Right renal pelvis (tissue), 4 donors: ENCODE results near the gene TTC23L. TPM values are rescaled to one million over a fixed set of nuclear protein-coding genes. Genes with fewer than 3 reads are reported as not detected.
"Not testable (repeated sequence)": the region's sequence is repeated elsewhere in the genome, so short reads cannot be mapped to it uniquely, and the experiment has no call there.

Experiments used
- DNase-seq, 4 donors: peaks; one replicate each; pipeline ENCODE4 v3.0.0-alpha.2; 2013; ENCODE audit warnings: low read depth in 4 of 4, low spot score in 3 of 4, missing footprints in 1 of 4
- polyA plus RNA-seq, 4 donors: library from polyadenylated mRNA; unstranded; fragments of 120-200 nt; gene quantifications; one replicate each; pipeline ENCODE4 v1.2.1, GENCODE V29; 2013; ENCODE audit not compliant: insufficient read length in 4 of 4

Gene TTC23L, protein sequence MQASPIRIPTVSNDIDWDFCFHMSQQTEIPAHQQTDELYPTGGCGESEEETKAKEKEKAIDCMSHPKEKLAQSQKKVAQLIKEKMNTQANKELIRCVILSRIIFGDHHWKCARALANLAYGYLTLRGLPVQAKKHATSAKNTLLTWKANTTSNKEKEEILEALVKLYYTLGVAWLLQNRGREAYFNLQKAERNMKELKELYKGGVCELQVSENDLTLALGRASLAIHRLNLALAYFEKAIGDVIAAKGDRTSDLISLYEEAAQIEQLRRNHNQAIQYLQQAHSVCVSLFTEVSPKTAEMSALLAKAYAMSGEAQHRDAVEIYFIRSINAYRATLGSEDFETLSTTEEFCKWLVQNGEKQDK
- 1 to 10 TPM; 2.5 to 4.1 (median 3.3) TPM for polyA plus RNA-seq

DNA sequence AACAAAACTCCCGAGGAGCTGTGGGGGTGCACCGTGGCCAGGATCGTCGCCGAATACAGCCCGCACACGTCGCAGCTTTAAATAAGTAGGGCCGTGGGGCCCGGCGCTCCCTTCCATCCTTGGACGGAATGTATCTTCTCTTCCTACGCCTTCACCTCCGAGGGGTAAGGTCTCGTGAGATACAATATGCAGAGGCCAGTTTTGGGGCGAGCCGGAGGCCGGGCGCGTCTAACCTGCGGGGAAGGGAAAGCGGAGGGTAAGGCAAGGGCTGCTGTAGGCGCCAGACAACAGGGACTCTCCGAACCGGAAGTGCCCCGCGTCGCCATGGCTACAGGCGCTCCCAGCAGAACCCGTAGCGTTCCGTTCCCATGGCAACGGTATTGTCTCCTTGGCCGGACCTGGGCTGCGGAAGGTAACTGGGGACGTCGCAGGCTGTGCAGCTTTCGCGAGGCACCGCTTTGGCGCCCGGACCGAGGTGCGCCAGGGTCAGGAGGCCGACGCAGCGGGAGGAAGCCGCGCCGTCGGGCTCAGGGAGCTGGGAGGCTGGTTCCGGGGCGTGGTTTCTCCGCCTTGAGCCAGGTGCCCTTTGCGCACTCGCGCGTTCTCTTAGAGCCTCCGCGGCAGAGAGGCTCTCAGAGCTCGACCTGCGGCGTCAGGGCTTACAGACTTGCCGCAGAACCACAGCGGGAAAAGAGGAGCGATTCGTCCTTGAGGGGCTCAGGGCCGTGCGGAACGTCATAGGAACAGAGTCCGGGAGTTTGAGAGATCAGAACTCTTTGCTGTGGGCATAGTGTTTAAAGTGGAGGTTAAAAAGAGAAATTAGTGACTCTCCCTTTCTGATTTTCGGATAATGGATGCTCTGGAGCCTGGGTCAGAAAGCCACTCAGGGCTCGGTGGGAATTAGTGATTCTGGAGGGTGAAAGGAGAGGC, at the start of gene TTC23L:
Gene TTC23L, plus strand, starts transcription at position 380 of the 930 bp plus-strand sequence. CDS start 1,508 bp downstream, outside the sequence.
- peak; percentile 77 to 89 (median 82) for DNase-seq

GRCh38 chr5:34789639-34790038, 49.3 kb upstream of the TTC23L start:
- DNase-seq: no peak

- DNase-seq: no peak
These were observed 48.9 kb upstream of the TTC23L start for GRCh38 chr5:34790069-34790468.

- no peak for DNase-seq
These were observed 47.2 kb upstream of the TTC23L start for GRCh38 chr5:34791761-34792244.

- no peak for DNase-seq
These were observed 36.0 kb upstream of the TTC23L start for GRCh38 chr5:34802834-34803563.

DNA sequence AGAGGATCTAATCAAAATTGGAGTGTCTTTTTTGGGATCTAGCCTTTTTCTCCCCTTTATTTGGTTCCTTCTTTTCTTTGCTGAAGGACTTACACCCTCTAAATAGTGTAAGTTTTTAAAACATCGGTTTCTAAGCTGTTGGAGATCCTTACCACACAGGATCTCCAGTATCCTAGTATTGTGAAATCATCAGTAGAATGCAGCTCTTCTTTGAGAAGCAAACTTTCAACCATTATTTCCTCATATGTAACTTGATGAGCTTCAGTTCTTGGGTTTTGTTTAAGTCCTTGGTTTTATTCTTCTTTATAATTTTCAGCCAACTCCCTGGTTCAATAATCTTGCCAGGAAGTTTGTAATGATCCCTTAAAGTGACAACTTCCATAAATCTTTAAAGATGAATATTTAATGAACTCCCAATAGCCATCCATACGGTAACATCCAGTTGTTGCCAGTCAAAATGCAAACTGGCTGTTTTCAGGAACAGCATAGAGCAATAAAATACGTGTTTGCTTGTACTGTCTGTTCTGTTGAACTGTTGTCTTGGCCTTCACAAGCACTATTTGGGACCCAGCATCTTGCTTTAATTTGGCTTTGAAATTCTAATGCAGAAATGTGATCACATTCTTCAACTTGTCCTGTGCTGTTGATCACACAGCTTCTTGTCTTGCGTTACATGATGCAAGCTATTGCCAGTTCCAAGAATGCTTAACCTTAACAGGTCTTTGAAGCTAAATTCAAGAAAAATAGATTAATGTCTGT, 34.8 kb upstream of the TTC23L start:
- no peak for DNase-seq

DNA sequence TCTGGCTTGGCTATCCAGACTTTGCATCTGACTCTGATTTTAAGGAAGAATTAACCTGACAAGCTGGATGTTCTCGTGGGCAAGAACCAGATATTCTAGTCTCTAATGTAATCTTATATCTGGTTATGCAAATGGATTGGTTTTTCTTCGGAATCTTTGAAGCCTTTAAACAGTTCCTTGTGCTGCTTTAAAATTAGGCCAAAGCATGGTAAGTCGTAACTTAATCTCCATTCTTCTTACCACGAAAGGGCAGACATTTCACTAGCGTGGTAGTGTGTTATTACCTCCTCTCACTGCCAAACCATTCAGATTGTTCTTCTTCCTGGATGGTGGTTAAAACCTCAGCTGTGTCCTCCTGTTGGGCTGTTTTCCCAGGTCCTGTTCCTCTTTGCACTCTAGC, 34.1 kb upstream of the TTC23L start:
- no peak for DNase-seq

GRCh38 chr5:34806532-34806931, 32.4 kb upstream of the TTC23L start:
- DNase-seq: no peak

DNA sequence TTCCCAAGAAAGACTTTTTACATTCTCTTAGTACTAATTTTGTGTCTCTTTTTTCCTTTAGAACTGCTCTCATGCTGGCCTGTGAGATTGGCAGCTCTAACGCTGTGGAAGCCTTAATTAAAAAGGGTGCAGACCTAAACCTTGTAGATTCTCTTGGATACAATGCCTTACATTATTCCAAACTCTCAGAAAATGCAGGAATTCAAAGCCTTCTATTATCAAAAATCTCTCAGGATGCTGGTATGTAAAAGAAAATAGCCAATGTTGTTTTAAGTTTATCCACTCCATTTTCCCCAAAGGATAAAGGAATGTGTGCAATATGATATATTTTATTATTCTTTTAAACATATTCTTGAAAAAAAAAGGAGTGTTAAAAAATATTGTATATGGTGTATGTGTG, 27.3 kb upstream of the TTC23L start:
- DNase-seq: no peak

GRCh38 chr5:34813509-34813908, 25.5 kb upstream of the TTC23L start:
- DNase-seq: no peak

DNA sequence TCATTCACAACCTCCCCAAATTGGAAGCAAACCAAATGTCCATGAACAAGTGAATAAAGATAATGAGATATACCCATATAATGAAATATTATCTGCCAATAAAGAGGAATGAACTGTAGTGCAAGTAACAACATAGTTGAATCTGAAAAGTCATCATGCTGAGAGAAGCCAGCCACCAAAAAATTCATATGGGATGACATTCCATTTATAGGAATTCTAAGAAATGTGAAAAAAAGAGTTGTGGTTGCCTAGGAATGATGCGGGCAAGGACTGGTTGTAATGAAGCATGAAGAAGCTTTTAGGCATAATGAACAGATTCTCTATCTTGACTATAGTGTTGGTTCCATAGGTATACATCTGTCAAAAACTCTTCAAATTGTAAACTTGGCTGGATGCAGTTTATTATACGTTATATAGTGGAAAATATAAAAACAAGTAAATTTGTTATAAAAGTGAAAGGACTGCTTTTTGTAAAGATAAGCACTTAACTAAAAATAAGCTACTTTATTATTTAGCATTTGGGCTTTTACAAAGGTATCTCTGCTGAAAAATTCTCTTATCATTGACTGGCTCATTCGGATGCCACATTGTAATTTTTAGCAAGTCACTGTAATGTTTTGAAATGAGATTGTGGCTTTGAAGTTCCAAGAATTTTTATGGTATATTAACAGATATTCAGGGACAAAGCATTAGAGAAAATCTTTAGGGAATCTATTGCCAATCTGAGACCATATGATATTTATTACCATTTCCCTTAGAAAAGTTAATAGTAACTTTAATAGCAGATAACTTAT, 21.2 kb upstream of the TTC23L start:
- DNase-seq: no peak

- no peak for DNase-seq
These were observed 20.2 kb upstream of the TTC23L start for GRCh38 chr5:34818717-34819116.

GRCh38 chr5:34820593-34820992, 18.4 kb upstream of the TTC23L start:
- DNase-seq: no peak

DNA sequence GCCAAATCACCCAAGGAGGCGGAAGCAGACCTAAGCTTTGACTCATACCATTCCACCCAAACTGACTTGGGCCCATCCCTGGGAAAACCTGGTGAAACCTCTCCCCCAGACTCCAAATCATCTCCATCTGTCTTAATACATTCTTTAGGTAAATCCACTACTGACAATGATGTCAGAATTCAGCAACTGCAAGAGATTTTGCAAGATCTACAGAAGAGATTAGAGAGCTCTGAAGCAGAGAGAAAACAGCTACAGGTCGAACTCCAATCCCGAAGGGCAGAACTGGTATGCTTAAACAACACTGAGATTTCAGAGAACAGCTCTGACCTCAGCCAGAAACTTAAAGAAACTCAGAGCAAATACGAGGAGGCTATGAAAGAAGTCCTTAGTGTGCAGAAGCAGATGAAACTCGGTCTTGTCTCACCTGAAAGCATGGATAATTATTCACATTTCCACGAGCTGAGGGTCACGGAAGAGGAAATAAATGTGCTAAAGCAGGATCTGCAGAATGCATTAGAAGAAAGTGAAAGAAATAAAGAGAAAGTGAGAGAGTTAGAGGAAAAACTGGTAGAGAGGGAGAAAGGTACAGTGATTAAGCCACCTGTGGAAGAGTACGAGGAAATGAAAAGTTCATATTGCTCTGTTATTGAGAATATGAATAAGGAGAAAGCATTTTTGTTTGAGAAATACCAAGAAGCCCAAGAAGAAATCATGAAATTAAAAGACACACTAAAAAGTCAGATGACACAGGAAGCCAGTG, 15.8 kb upstream of the TTC23L start:
- no peak for DNase-seq

- no peak for DNase-seq
These were observed 12.6 kb upstream of the TTC23L start for GRCh38 chr5:34826347-34826746.

DNA sequence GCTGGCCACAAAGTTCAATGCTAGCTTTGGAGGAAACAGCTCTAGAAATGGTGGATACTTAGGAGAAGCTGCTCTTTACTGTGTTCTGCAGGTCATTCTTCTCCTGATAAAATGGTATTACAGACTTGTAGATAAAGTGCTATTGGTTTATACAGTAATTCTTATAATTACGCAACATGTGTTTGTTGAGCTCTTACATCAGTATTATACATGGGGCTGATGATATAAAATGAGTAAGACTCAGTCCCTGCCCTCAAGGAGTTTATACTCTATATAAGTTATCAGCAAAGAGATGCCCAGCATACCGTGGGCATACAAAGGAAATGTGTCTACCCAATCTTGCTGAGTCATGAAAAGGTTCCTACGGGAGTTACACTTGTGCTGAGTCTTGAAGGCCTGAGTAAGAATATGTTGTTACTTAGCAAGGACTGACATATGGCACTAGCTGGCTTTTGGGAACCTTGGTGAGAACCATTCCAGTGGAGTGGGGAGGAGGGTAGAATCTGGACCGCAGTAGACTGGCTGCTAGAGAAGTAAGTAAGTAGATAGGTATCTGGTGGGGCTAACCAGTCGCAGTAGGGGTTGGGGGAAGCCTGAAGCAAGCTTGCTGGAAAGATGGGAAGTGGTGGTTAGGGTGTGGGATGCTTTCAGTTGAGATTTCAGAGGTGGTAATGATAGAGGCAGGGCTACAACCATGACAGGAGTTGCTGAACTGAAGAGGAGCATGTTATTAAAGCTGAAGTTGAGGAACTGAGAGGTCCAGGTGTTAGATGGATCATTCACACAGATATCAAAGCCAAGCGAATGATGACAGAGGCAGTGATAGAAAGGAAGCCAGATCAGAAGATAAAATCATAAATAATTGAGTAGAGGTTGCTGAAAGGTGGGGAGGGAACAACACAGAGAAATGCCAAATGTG, 11.1 kb upstream of the TTC23L start:
- no peak for DNase-seq

DNA sequence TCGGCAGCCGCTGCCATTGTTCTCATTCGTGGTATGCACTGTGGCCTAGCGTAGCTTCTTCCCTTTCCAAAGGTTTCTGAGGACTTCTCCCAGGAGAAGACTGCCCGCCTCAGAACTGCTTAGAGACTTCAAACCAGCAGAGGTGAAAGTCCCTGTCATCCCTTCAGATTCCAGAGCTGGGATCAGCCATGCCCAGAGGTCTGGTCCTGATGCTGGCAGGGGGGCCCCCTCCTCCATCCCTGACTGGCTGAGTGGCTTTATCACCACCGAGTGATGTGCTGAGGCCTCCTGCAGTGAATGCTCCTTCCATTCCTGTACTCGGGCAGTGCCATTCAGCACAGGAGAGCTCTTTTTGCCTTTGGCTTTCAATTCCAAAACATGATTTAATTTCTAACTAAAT, 8.1 kb upstream of the TTC23L start:
- not testable (repeated sequence) for DNase-seq
